Activated naive CD4-positive, alpha-beta T cell treated with anti-CD3 and anti-CD28 coated beads, Interleukin-2, amount 50 U/mL, for 24 hours (primary cell): ENCODE measurements around the gene PARG.
"Not testable (repeated sequence)": the region's sequence is repeated elsewhere in the genome, so short reads cannot be mapped to it uniquely, and the experiment has no call there.

ENCODE experiments used
- H3K27ac Mint-ChIP-seq: one replicate; pipeline ENCODE4 v1.8.0; 2021; ENCODE audit warnings: mild to moderate bottlenecking, mixed read lengths
- H3K27me3 Mint-ChIP-seq: one replicate; pipeline ENCODE4 v1.8.0; 2021; ENCODE audit warnings: mixed read lengths
- H3K36me3 Mint-ChIP-seq: one replicate; pipeline ENCODE4 v1.8.0; 2021; ENCODE audit warnings: mixed read lengths
- H3K4me1 Mint-ChIP-seq: one replicate; pipeline ENCODE4 v1.8.0; 2021; ENCODE audit warnings: mixed read lengths
- H3K4me3 Mint-ChIP-seq: one replicate; pipeline ENCODE4 v1.8.0; 2021; ENCODE audit warnings: mild to moderate bottlenecking, mixed read lengths
- H3K9me3 Mint-ChIP-seq: one replicate; pipeline ENCODE4 v1.8.0; 2021; ENCODE audit warnings: mixed read lengths

The PARG gene

DNA sequence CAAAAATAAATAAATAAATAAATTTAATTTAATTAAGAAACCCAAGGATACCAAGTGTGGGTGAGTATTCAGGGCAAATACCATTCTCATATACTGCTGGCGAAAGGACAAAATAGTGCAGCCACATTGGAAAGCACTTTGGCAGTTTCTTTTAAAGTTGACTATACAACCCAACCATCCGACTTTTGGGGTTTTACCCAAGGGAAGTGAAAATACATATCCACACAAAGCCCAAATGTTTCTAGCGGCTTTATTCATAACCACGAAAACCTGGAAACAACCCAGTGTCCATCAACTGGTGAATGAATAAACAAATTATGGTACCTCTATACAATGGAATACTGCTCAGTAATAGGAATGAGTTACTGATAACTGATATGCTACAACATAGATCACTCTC lies 143.6 kb downstream of the PARG start:
- Mint-ChIP-seq H3K9me3 (no peaks in the 10 kb centered on the region), H3K4me3 (no peak overlapping the region), H3K27ac (no peak overlapping the region), H3K4me1 (no peaks in the 10 kb centered on the region), H3K27me3 (no peaks in the 10 kb centered on the region), H3K36me3 (no peaks in the 10 kb centered on the region)

DNA sequence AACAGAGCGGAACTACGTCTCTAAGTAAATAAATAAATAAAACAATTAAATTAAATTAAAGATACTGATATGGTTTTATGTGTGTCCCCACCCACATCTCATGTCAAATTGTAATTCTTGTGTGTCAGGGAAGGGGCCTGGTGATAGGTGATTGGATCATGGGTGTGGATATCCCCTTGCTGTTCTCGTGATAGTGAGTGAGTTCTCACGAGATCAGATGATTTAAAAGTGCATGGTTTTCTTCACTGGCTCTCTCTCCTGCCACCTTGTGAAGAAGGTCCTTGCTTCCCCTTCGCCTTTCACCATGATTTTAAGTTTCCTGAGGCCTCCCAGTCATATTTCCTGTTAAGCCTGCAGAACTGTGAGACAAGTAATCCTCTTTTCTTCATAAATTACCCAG lies 150.7 kb downstream of the PARG start:
- Mint-ChIP-seq H3K9me3 (no peaks in the 10 kb centered on the region), H3K27ac (no peak overlapping the region), H3K27me3 (no peaks in the 10 kb centered on the region), H3K4me3 (no peak overlapping the region), H3K36me3 (no peaks in the 10 kb centered on the region), H3K4me1 (no peaks in the 10 kb centered on the region)

DNA sequence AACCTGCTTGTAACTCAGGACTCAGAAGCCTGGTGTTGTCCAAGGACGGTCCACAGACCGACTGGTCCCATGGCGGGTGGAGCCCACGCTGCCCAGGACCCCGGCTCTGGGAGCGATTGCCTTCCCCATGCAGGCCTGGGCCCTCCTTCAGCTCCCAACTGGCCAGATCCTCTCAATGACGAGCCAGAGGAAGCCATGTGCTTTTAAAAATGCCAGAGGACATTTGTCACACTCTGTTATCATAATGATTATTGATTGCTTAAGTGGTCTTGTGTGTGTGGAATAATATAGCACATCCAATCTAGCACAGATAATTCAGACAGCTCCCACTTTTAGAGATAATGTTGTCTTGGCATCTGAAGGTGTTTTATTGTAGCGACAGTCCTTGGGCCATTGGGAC lies 157.1 kb downstream of the PARG start:
- no peak overlapping the region for H3K27ac Mint-ChIP-seq

DNA sequence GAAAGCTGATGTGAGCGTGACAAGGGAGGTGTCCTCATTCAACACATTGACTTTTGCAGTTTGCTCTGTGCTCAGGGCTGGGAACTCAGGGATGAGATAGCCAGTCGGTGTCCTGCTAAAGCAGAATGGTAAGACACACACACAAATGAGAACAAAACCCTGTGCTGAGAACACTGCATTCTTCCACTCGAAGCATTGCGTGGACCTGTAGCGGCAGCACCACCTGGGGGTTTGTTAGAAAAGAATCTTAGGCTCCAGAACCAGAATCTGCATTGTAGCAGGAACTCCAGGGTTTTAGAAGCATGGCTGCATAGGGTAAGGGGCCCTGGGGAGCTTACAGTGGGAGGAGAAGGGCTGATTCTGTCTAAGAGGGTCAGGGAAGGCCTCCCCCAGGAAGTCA lies 158.2 kb downstream of the PARG start:
- Mint-ChIP-seq H3K4me1 (no peaks in the 10 kb centered on the region), H3K4me3 (no peak overlapping the region), H3K36me3 (no peaks in the 10 kb centered on the region), H3K27me3 (peaks cover 16% of the 10 kb centered on the region), H3K9me3 (no peaks in the 10 kb centered on the region), H3K27ac (no peak overlapping the region)

More for the DNA sequence above, 157.1 kb downstream of the PARG start:
- H3K36me3 Mint-ChIP-seq: no peaks in the 10 kb centered on the region
- H3K27me3 Mint-ChIP-seq: peaks cover 12% of the 10 kb centered on the region
- H3K9me3 Mint-ChIP-seq: no peaks in the 10 kb centered on the region
- H3K4me1 Mint-ChIP-seq: no peaks in the 10 kb centered on the region
- no peak overlapping the region for H3K4me3 Mint-ChIP-seq

DNA sequence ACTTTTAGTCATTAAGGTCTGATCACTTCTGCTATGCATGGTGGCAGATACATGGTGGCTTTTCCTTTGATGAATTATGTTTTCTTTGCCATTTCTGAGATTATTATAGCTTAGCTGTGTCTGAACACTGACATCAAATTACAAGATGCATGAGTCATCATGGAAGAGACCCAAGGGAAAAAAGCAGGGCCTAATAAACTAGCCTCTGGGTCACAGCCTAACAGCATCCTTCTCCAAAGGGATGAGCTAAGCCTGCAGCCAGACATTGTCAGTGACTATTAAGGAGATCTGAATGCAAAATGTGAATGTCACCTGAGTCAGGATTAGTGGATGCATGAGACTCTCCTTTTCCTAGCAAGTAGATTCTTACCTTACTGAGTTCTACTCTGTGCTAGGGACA lies 160.6 kb downstream of the PARG start:
- Mint-ChIP-seq H3K27me3 (peaks cover 22% of the 10 kb centered on the region), H3K4me3 (no peak overlapping the region), H3K36me3 (no peaks in the 10 kb centered on the region), H3K9me3 (no peaks in the 10 kb centered on the region), H3K27ac (no peak overlapping the region), H3K4me1 (no peaks in the 10 kb centered on the region)

DNA sequence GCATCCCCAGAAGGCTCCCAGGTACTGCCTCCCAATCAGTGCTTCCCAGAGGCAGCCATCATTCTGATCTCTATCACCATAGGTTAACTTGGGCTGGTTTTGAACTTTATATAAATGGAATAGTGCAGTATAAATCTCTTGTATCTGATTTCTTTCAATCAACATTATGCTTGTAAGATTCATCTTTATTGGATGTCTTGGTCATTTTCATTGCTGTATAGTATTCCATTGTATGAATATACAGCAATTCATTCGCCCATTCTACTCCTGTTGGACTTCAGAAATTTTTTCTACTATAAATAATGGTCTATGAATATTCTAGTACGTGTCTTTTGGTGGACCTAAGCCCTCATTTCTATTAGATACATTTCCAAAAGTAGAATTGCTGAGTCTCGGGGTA lies 163.6 kb downstream of the PARG start:
- H3K27ac Mint-ChIP-seq: no peak overlapping the region
- H3K36me3 Mint-ChIP-seq: no peaks in the 10 kb centered on the region
- H3K27me3 Mint-ChIP-seq: peaks cover 17% of the 10 kb centered on the region
- no peaks in the 10 kb centered on the region for H3K4me1 Mint-ChIP-seq
- no peaks in the 10 kb centered on the region for H3K9me3 Mint-ChIP-seq
- no peak overlapping the region for H3K4me3 Mint-ChIP-seq

DNA sequence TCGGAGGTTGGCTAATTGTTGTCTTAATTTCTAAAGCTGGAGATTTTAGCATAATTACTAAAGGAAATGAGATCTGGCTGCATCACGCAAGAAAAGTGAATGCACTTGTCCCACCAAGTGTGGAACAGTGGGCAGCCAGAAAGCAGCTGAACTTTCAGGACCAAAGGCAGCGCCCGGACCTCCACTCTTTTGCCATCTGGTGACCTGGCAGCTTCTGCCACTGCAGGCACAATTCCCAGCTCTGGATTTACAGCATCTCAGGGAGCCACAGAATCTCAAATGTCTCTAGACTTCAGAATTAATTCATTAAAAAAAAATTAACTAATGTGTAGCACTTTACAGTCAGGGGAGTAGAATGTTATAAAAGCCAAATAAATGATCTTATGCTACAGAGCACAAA lies 165.0 kb downstream of the PARG start:
- H3K36me3 Mint-ChIP-seq: no peaks in the 10 kb centered on the region
- no peaks in the 10 kb centered on the region for H3K4me1 Mint-ChIP-seq
- H3K4me3 Mint-ChIP-seq: no peak overlapping the region
- no peak overlapping the region for H3K27ac Mint-ChIP-seq
- peaks cover 23% of the 10 kb centered on the region for H3K27me3 Mint-ChIP-seq
- no peaks in the 10 kb centered on the region for H3K9me3 Mint-ChIP-seq

DNA sequence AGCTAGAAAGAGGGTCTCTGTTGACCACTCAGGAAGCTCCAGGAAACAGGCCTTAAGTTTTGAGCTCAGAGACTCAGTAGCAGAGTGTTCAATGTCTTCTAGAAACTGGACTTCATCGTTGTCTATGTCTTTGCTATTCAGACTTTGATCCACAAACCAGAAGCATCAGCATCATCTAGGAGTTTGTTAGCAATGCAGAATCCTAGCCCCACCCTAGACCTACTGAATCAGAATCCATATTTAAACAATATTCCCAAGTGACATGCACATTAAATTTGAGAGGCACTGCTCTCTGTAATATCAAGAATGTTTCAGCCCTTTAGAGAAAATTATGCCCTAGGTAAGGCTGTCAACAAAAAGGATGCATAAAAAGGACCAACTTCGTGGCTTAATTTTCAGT lies 166.8 kb downstream of the PARG start:
- Mint-ChIP-seq H3K27me3 (peaks cover 24% of the 10 kb centered on the region), H3K9me3 (no peaks in the 10 kb centered on the region), H3K27ac (no peak overlapping the region), H3K4me3 (no peak overlapping the region), H3K4me1 (no peaks in the 10 kb centered on the region), H3K36me3 (no peaks in the 10 kb centered on the region)

DNA sequence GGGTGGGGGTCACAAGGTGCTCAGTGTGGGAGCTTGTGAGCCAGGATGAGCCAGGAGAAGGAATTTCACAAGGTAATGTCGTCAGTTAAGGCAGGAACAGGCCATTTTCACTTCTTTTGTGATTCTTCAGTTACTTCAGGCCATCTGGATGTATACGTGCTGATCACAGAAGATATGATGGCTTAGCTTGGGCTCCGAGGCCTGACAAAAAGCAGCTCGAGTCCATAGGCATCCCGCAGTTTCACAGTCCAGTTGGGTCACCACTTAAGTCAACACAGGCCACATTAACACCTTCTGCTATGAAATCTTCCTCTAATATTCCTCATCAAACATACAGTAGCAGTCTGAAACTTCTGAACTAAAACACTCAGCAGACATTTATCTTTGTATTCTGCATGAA lies 168.9 kb downstream of the PARG start:
- H3K4me1 Mint-ChIP-seq, H3K27ac Mint-ChIP-seq, H3K4me3 Mint-ChIP-seq, H3K36me3 Mint-ChIP-seq, H3K9me3 Mint-ChIP-seq: not testable (repeated sequence)
- peaks cover 21% of the 10 kb centered on the region for H3K27me3 Mint-ChIP-seq

DNA sequence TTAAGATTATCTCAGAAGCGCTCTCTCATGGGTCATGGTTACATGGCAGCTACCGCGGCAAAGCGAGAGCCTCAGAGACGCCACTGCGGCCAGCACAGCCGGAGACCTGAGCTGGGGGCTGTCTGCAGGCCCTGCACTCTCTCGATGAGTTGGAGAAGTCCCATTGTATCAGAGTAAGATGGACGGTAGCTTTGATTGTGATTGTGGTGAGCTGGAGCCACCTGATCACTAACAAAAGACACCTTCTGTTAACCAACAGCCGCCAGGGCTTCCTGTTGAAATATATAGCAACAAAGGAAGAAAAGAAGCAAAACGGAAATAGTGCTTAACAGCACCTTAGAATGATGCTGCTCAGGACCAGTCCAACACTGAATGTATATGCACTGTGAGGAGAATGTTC lies 170.8 kb downstream of the PARG start:
- peaks cover 36% of the 10 kb centered on the region for H3K27me3 Mint-ChIP-seq
- not testable (repeated sequence) for H3K4me1 Mint-ChIP-seq, H3K9me3 Mint-ChIP-seq, H3K27ac Mint-ChIP-seq, H3K36me3 Mint-ChIP-seq, H3K4me3 Mint-ChIP-seq

DNA sequence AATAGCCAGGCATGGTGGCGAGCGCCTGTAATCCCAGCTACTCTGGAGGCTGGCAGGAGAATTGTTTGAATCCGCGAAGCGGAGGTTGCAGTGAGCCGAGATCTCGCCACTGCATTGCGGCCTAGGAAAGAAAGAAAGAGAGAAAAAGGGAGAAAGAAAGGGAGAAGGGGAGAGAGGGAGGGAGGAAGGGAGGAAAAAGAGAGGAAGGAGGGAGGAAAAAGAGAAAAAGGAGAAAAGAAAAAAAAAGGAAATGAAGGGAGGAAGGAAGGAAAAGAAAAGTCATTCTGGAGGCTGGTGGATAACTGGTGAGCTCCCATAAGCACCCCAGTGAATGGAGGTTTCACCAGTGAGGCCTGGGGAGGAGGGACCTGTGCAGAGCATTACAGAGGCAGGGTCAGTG lies 172.1 kb downstream of the PARG start:
- no peaks in the 10 kb centered on the region for H3K4me1 Mint-ChIP-seq
- H3K9me3 Mint-ChIP-seq: no peaks in the 10 kb centered on the region
- no peak overlapping the region for H3K4me3 Mint-ChIP-seq
- no peak overlapping the region for H3K27ac Mint-ChIP-seq
- H3K27me3 Mint-ChIP-seq: peaks cover 36% of the 10 kb centered on the region
- H3K36me3 Mint-ChIP-seq: peaks cover 4% of the 10 kb centered on the region

DNA sequence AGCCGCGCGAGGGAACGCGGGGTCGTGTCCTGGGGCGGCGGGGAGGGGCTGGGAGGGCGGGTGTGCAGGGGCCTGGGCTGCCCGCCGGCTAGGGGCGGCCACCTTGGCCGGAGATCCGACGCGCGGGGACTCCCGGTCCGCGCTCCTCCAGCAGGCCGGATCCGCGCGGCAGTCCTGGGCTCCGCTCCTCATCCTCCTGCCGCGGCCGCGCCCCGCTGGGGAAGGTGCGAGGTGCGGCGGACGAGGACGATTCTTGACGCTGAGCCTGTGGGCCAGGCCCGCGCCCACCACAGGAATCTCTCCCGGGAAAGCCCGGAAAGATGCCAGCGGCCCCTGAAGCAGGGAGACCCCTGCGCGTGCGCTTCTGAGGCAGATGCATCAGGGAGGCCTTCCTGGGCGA lies 173.1 kb downstream of the PARG start:
- peaks cover 4% of the 10 kb centered on the region for H3K36me3 Mint-ChIP-seq
- H3K27ac Mint-ChIP-seq: no peak overlapping the region
- no peaks in the 10 kb centered on the region for H3K9me3 Mint-ChIP-seq
- no peak overlapping the region for H3K4me3 Mint-ChIP-seq
- H3K27me3 Mint-ChIP-seq: peaks cover 39% of the 10 kb centered on the region
- H3K4me1 Mint-ChIP-seq: no peaks in the 10 kb centered on the region

DNA sequence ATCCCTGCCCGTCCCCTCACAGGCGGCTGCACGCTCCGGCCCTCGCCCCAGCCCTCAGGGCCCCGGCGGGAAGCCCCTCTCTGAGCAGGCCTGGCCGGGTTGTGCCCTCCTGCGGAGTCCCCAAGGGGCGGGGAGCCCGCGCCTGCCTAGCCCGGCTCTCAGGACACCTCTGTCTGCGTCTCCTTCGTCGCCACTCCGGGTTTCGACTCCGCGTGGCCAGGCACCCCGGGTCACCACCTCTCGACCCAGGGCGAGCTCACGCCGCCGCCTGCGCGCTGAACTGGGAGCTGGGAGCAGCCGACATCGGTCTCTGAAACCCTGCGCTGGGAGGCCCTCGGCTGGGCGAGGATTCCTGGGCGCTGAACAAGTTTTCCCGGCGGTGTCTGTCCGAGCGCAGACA lies 173.5 kb downstream of the PARG start:
- Mint-ChIP-seq H3K27ac (no peak overlapping the region), H3K36me3 (peaks cover 6% of the 10 kb centered on the region), H3K27me3 (peaks cover 43% of the 10 kb centered on the region), H3K4me1 (no peaks in the 10 kb centered on the region), H3K4me3 (no peak overlapping the region), H3K9me3 (no peaks in the 10 kb centered on the region)
